Activated naive CD4-positive, alpha-beta T cell (primary cell): Measurements from ENCODE around the gene GMFB.
"Not testable (repeated sequence)": the region's sequence is repeated elsewhere in the genome, so short reads cannot be mapped to it uniquely, and the experiment has no call there.

Source experiments
- DNase-seq, 4 experiments: peaks; one replicate each; lab custom pipeline; 2025; lab: John Stamatoyannopoulos, UW

GMFB gene

DNA sequence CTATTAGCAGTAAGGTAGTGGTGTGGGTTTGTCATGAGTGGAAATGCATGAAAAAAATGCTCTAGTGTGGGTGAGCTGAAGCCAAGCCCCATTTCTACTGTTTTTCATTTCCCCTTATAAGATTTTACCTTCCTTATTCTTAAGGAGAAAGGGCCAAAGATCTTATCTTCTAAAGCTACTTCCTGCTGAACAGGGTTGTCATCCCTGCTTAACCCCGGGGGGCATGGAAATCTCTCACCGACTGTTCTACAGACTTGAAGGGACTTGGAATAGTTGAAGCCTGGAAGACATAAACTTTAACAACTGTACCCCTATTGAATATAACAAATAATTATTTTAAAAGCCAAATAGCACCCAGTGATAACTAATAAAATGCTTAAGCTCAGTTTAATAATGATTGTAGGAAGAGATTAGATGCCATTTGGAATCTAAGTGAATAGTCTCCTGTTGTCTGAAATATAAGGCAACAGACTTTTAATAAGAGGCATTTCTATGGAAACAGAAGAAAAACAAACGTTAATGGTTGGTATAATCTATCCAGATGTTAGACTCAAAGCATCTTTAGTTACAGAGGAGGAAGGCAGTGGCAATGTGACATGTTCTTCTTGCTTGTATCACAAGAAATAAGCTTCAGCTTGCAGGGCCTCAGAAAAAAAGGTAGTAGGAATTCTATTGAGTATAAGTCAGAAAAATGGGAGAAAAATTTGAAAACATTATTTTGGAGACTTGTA is 1.8 kb upstream of the GMFB start:
- DNase-seq: no peak

DNA sequence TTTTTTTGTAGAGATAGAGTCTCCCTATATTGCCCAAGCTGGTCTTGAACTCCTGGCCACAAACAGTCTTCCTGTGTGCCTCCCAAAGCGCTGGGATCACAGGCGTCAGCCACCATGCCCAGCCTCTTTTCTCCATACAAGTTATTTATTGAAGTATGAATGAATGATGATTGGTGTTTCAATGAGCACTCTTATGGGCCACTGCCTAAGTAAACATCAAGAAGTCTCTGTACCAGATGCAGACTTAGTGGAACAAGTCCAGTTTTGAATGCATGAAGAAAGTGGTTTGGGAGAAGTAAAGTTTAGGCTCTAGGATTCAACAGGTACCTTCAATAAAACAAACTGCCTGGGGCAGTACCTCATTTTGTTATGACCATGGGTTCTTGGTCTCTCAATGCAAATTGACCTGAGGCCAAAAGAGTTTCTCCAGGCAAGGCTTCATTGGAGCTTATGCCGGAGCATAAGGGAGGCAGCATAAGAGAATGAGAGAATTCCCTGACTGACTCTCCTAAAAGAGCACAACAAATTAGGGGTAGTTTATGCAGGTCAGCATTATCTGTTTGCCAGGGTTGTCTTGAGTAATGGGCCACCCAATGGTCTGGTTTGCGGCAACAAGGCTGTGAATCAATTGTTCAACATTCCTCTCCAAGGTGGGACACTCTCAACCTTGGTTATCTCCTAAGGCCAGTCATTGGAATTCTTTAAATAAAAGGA is 1.1 kb upstream of the GMFB start:
- DNase-seq: no peak

DNA sequence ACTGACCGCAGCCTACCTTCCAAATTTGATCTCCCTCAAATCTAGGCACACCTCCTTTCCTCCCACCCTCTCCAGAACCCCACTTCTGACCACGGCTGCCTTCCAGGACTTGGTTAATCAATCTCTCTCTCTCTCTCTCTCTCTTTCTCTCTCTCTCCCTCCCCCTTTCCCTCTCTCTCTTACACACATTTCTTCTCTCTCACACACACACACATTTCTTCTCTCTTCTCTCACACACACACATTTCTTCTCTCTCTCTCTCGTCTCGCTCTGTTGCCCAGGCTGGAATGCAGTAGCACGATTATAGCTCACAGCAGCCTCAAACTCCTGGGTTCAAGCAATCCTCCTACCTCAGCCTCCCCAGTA is 521 bp upstream of the GMFB start:
- DNase-seq: no peak

DNA sequence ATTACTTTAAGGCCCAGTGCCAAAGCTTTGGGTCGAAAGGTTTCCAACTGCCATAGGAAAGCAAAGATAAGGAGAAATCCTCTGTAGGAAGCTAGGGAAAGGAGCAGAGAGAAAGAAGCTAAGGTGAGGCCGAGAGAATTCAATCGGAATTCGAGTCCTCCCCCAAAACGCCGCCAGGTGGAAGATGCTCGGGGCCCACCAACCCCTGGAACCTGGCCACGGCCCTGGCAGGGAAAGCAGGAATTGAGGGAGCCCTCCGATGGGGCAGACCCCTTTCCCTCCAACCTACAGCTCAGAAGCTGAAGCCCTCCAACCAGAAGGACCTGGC is 498 bp downstream of the GMFB start:
- DNase-seq: no peak

DNA sequence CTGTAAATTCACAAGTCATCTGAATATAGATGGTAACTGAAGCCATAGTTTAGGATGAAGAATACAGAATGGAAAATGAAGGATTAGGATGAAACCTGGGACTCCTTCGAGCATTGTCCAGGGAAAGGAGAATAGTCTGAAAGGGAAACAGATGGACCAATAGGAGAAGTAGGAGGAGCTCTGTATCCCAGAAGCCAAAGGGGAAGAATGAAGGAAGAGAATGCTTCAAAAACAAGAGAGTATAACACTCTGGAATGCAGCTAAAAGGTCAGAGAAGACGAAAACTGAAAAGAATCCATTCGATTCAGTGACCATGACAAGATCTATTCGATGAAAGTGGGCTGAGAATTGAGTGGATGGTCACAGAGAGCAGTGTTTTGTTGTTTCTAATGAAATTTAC is 1.0 kb downstream of the GMFB start:
- no peak for DNase-seq

DNA sequence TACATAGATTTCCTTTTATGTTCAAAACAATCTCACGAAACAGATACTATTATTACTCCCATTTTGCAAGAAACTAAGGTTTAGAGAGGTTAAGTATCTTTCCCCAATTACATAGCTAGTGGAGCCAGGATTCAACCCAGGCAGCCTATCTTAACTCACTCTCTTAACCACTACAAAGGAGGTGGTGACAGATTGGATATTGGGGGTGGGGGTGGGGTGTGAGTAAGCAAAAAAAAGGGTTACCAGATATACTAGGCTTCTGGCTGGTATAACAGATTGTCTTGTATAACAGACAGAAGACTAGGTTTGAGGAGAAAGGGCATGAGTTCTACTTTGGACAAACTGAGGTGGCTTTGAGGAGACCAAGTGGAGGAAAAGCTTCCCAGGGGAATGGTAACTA is 2.1 kb downstream of the GMFB start:
- no peak for DNase-seq

DNA sequence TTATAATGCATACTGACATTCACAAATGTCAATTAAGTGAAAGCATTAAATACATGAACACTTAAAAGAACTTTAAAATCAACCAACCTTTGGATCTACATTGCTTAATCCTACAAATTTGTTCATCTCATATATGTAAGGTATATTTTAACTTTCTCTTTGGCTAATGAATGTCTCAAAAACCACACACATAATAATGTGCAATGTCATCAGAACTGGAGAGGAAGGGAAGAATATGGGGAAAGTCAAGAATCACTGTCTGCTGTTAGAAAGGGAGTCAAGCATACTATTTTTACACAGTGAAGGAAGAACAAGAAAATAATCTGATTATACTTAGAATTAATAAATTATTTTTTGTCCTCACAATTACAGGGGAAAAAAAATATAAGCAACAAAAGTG is 4.9 kb downstream of the GMFB start:
- DNase-seq: no peak

DNA sequence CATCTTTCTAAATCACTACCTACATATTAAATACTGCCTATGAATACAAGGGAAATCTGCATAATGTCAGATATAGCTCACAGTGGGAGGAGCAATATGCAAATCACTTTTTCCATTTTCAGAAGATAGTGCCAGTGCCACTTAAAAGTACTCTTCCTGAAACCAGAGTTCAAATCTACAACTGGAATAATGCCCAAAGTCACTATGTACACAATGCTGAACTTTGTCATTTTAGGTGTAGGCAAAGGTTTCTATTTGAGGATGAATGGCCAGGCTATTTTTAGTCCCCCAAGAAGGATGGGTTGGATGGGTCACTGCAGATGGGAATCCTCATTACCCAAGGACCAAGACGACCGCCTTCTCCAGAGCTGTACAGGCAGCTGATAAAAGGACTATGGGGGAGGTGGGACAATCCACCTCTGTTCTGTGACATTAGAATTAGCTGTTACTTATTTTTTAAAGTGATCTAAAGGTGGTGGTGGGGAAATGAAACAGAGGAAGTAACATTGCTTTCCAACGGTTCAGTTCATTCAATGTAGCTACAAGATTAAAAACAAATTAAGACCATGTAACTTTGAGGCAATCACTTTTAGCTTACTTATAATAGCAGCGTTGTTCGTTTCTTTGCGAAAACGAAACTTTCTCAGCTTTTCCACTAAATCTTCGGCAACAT is 5.6 kb downstream of the GMFB start:
- DNase-seq: no peak

DNA sequence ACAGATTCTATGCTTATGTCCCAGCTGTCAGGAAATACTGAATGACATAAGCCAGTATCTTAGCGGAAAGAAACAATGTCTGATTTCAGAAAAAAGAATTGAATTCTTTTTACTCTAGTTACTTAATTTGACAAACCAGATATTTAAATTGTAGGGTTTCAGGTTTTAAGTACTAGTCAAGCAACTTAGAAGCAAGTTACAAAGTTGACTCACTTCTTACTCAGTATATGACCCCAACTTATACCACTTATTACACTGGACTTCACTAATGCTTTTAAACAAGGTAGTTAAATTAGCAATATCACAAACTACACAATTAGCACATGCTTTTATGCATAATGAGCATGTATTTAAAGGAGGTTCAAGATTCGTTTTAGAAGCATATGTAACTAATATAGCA is 7.1 kb downstream of the GMFB start:
- DNase-seq: no peak

DNA sequence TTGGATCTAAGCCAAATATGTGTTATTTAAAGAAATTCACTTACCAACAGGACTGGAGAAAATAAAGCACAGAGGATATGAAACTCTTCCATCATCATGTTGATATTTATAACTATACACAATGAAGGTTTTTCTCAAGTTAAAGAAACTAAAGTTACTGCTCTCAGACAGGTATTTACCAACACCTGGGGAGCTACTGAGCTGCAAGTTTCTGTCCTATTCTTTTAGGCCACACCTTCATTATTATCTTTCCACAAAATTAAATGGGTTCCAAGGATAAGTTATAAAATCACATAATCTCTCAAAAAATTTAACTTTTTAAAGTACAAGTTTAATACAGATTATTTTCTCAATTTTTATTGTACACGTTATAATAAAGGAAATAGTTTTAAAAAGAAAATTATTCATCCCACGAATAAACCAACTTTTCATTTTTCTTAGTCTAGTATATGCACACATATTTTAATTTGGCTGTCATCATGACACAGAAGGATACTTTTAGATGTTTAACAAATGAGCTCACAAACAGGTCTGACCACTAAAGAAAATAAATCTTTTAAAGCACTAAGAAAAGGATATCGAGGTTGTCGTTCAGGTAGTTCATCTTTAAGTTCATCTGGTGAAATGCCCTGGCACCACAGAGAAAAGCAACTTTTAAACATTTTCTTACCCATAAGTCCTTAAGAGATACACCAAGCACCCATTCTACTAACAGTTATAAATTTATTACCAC is 7.8 kb downstream of the GMFB start:
- DNase-seq: no peak

DNA sequence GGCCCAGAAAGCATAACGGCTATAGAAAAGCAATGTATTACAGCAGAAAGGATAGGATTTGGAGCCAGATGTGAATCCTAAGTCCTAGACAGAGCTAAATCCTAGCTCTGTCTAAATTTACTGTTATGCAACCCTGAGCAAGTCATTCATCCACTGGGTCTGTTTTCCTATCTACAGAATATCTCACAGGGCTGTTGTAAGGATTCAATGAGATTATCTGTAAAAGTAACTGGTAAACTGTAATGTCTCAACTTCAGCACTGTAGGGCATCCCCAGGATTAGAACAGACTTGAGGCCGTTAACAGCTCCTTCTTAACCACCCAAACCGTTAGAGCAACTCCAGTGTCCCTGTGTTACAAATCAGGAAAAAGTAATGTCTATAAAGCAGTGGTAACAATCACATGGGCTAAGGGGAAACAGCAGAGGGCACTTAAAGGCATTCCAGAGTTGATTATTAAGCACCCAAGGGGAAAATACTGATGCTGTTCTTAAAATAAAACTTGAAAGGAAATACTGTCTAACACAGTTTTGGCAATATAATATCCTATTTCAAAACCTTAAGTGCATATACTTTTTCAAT is 10.1 kb downstream of the GMFB start:
- DNase-seq: no peak

DNA sequence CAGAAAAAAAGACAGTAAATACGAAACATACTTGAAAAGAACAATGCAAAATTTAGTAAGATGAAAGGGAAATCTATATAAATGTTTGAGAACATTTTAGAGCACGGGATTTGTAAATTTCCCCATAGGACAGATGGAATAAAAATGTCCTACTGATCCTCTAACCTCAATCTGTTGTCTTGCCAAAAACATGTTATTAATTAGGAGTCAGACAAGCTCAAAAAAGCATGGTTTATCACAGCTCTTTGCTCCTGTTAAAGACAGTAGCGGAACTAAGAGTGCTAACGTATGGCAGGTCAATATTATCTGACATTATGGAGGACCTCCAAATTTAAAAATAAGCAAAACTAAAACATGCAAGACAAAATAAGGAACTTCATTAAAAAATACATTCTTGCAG is 12.9 kb downstream of the GMFB start:
- DNase-seq: no peak

DNA sequence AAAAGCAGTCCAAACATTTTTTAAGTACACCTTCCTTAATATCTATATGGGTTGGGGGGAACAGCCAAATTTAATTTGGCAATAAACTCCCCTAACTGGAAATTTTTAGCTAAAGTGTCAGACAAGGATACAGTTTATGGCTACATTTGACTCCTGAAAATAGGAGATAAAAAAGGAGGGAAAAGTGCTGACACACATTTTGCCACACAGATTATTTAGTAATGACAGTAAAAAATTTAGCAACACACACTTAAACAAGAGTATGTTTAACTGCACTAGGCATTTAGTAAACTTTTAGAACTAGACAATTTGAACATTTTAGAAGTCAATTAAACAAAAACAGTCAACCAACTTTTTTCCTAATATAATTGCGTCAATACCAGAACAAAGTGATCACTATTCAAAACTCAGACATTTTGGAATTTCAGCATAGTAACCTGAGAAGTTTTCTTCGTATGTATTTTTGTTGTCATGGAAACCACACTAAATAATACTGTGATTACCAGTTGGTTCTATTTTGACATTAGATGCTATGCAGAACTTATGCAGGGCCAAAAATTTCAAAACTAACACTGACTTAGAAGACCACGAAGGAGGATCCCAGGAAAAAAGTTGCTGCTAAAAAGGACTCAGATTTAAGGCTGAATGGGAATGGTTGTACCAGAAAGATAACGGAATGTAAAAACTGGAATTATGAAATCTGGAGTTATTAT is 13.4 kb downstream of the GMFB start:
- DNase-seq: no peak

DNA sequence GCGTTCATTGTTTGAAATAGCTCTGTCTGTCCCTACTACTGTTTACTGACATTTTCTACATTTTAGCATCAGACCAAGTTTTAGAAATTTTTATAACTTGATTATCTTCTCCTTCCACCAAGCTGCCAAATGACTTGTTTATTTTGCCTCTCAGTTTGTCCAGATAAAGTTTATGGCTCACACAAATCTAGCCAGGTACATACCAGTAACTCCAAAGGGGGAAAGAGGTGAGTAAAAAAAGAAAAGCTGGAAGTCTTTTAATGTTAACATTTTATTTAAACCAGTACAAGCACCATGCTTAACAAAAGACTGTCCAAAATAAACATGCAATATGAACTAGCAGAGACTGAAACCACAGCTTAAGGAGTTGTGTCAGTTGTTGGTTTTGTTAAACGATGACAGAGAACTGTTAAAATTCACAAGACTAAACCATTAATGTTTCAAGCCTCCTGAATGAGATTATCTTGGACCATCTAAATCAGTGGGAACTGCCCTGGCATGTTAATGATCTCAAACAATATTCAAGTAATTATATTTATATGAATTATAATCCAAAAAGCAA is 14.5 kb downstream of the GMFB start:
- DNase-seq: no peak

DNA sequence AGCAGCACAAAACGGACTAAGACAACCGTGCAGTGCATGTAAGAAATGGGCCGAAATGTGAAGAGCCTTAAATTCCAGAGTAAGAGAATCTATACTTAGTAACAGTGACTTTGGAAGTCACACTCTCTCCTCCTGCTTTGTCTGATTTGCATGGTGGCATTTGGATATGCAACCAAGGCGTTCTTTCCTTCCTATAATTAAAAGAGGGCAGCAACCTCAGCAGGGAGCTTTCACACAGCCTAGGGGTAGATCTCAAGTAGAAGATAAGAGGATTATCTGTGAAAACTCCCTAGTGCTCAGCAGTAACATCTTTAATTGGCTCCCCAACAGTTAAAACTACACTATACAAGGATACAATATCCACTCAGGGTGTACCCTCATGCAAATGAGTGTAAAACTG is 16.5 kb downstream of the GMFB start:
- no peak for DNase-seq

DNA sequence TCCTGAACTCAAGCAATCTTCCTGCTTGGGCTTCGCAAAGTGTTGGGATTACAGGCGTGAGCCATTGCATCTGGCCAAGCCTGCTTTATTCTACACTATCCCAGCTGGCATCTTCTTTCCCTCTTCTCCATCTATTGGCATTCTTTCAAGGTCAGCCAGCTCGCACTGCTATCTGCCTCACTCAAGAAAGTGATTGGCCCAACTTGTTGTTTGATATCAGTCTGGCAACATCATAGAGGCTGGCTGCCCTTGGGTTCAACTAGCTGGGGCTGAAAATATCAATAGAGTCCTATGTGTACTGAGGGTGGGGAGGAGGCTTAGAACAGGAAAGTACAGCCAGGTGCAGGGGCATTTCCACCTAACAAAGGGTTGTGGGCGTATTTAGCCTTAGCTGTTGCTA is 17.1 kb downstream of the GMFB start:
- no peak for DNase-seq

DNA sequence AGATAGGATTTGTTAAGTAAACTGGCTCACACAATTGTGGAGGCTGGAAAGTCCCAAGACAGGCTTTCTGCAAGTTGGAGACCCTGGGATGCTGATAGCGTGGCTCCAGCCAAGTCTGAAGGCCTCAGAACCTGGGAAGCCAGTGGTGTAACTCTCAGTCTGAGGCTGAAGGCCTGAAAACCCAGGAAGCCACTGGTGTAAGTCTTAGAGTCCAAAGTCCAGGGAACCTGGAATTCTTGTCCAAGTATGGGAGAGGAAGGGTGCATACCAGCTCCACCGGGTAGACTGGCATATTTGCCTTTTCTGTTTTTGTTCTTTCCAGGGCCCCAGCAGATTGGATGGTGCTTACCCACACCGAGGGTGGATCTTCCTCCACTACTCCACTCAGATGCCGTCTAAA is 18.1 kb downstream of the GMFB start:
- no peak for DNase-seq

DNA sequence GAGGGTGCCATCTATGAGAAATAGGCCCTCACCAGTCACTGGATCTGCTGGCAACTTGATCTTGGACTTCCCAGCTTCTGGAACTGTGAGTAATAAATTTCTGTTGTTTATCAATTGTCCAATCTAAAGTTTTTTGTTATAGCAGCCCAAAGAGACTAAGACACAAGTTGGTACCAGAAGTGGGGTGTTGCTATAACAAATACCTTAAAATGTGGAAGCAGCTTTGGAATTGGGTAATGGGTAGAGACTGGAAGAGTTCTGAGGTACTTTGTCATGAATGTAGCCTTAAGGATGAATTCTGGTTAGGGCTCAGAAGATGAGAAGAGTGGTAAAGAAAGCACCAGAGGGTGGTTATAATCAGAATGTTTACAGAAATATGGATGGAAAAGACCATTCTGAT is 21.5 kb downstream of the GMFB start:
- no peak for DNase-seq

DNA sequence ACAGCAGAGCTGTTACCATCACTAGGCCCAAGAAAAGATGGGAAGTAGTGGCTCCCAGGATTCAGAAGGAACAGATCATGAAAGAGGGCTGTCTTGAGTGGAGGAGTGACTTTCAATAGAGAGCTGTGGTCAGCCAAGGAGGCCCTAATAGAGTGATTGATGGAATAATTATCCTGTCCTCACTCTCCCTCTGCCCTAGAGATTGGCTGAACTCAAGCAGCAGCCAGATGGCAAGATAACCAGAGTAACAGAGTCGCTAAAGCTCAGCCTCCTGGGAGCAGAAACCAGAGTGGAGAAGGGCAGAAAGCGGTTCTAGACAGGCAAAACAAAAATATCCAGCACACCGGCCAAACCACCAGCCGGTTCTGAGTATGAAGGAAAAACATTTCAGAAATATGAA is 23.1 kb downstream of the GMFB start:
- no peak for DNase-seq

DNA sequence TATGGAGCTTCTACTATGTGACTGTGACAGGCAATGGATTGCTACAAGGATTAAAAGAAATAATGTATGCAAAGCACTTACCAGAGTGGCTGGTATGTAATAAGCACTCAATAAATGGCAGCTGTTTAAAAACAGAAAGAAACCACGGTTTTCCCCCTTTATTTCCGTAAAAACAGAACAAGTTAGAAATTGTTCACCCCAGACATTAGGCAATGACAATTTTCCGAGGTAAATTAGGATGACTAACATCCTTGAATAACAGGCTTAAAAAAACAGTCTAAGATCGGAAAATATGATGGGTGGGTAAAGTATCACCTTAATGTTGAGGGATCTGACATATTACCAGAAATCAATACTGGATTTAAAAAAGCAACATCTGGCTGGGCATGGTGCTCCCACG is 26.7 kb downstream of the GMFB start:
- DNase-seq: no peak

DNA sequence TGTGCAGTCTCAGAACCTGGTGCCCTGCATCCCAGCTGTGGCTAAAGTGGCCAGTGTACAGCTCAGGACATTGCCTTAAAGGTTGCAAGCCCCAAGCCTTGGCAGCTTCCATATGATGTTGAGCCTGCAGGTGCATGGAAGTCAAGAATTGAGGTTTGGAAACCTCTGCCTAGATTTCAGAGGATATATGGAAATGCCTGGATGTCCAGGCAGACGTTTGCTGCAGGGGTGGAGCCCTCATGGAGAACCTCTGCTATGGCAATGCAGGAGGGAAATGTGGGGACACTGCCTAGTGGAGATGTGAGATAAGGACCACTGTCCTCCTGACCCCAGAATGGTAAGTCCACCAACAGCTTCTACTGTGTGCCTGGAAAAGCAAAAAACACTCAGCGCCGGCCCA is 29.7 kb downstream of the GMFB start:
- no peak for DNase-seq

DNA sequence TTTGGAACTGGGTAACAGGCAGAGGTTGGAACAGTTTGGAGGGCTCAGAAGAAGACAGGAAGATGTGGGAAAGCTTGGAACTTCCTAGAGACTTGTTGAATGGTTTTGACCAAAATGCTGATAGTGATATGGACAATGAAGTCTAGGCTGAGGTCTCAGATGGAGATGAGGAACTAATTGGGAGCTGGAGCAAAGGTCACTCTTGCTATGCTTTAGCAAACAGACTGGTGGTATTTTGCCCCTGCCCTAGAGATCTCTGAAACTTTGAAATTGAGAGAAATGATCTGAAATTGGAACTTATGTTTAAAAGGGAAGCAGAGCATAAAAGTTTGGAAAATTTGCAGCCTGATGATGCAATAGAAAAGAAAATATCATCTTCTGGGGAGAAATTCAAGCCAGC is 30.2 kb downstream of the GMFB start:
- DNase-seq: not testable (repeated sequence)
